Activated naive CD4-positive, alpha-beta T cell treated with anti-CD3 and anti-CD28 coated beads, Interleukin-2, amount 50 U/mL, for 16 hours (primary cell): ENCODE data around the gene OGFOD2.

Source experiments
- DNase-seq: peaks from one replicate; pipeline ENCODE4 v3.0.0-alpha.2; 2020

The OGFOD2 gene

GRCh38 chr12:122951979-122952892 is 22.8 kb upstream of the OGFOD2 start:
- DNase-seq: peak; percentile 74

DNA sequence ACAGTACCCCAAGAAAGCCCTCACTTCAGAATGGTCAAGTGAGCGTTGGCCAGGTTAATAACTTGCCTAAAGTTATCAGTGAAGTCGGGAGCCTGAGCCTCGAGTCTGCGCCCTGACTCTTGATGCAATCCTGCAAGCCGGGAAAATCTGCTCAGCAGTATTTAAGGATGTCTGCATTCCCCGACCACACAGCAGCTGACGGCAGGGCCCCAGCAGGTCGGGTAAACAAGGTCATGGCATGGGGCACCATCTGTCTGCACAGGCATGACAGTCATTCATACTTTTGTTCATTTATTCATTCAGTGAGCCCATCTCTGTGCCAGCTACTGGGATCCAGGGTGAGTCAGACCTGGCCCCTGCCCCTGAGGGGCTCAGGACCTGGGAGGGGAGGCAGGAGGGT is 19.9 kb upstream of the OGFOD2 start:
- no peak for DNase-seq

DNA sequence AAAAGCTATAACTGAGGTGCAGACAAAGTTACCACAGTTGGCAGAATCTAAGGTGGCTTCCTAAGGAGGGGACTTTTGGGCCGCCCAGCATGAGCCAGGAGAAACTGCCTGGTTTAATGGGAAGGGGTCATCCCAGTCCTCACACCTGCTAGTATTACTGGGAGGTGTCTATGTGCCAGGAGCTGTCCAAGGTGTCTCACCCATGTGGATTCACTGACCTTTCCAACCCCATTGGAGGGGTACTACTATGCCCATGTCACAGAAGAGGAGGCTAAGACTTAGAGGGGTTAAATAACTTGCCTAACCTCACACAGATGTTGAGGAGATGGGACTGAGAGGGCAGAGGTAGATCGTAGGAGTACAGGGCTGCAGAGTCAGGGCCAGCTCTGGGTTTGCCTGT is 19.0 kb upstream of the OGFOD2 start:
- DNase-seq: no peak

DNA sequence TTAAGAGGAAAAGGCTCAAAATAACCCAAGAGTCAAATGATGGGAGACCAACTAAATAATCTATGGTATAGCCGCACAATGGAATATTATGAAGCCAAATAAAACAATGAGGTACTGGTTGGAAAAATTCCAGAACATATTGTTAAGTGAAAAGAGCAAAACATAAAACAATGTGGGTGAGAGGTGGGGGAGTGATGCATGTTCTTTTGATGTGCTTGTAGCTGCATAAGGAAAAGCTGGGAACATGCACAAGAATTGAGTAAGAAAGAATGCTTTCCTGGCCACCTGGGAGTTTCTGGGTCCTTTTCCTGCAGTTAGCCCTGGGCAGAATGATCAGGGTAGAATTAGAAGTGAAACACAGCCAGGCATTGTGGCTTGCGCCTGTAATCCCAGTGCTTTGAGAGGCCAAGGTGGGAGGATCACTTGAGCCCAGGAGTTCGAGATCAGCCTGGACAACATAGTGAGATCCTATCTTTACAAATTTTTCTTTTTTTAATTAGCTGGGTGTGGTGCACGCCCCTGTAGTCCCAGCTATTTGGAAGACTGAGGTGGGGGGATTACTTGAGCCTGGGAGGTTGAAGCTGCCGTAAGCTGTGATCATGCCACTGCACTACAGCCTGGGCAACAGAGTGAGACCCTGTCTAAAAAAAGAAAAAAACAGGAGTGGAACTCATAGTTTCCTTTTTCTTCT is 16.7 kb upstream of the OGFOD2 start:
- no peak for DNase-seq

- DNase-seq: no peak
These were observed 15.4 kb upstream of the OGFOD2 start for GRCh38 chr12:122959566-122960192.

DNA sequence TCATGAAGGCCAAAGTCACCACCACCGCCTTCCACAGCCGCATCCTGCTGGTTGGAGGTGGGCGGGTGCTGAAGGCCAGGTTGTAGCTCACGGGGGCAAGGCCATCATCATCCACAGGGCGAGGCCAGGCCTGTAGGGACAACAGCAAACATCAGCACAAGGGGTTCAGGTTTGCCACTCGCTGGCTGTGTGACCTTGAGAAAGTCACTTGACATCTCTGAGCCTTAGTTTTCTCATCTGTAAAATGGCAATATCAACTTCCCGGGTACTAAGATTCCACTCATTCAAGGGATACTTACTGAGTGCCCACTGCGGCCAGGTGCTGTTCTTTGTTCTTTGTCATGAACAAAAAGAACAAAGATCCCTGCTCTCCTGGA is 14.9 kb upstream of the OGFOD2 start:
- DNase-seq: no peak

DNA sequence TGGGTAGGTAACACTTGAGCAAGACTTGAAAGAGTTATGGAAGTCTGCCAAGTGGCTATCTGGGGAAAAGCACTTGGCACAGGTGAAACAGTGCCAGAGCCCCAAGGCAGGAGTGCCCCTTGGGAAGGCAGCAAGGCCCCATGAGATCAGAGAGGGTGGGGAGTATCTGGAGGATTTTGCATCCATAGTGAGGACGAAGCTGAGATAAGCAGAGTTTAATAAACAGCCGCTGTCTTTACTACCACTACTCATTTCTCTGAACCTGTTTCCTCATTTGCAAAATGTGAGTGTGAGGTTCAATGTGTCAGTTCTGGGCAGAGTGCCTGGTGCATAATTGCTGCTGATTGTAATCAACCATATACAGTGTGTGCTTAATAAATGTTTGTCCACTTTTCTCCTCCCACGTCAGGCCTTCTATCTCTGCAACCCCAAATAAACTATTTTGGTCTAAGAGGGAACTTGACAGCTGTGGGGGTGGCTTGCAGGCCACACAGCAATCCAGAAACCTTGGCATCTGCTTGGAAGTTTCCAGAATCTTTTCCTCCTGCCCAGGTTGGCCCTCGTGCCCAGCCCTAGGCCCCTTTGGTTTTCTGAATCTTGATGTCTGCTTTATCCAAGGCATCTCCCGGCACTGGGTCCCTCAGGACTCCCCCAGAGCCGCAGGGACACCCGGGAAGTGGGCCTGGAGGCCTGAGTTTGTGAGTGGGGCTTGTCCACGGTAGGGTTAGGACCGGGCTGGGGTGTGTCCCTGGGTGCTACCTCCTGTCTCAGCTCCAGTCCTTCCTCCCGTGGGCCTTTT is 13.3 kb upstream of the OGFOD2 start:
- no peak for DNase-seq

DNA sequence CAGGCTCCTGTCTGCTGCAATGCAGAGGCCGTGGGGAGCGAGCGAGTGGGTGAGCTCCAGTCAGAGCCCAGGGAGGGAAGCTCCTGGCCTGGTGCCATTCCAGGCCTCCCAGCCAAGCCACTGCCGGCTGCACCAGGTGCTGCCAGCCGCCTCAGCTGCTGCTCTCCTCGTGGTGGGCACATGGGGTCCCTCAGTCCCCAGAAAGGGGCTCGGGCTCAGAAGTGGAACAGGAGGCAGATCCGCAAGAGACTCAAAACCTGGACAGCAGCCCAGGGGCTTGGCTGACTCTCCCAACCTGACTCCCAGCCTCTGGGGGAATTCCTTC is 11.1 kb upstream of the OGFOD2 start:
- no peak for DNase-seq

- DNase-seq: no peak
These were observed 10.4 kb upstream of the OGFOD2 start for GRCh38 chr12:122964439-122965257.

GRCh38 chr12:122965321-122965751 is 9.7 kb upstream of the OGFOD2 start:
- no peak for DNase-seq

DNA sequence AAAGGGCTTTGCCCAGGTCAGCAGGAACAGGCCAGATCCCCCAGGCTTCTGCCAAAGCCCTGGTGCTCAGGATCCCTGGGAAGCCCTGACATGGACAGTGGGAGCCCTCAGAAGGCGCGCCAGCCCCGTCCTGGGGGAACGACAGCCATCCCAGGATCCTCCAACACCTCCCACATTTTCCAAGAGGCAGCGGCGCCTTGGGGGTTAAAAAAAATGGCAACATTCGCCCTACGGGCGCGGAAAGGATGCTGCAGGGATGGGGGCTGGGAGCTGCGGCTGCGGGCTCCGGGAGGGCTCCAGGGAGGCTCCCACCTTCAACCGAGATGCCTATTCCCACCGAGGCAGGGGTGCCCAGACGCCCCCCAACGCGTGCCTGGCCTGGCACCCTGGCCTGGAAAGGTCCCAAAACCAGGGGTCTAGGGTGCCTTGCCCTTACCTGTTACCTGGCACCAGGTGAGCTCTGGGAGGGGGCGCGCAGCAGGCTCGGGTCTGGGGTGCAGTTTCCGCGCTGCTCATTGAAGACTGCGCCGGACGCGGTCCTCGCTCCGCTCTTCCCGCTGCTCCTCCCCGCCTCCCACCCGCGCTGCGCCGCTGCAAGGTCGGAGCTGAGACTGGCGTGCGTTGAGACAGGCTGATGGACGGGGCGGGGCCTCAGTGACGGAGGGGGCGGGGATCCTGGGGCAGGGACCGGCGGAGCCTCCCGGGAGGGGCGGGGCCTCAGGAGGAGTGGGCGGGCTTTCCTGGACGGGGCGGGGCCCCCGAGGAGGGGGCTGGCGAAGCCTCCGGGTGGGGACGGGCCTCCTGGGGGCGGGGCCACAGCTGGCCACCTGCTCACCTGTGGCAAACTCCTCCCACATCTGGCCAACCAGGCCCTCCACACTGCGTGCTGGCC is 8.9 kb upstream of the OGFOD2 start, which contains the start of gene ABCB9:
Gene ABCB9, minus strand, starts transcription at position 613 of the 892 bp plus-strand sequence. CDS start 6,228 bp downstream, outside the sequence.
- peak; percentile 89 for DNase-seq

- DNase-seq: no peak
These were observed 8.1 kb upstream of the OGFOD2 start for GRCh38 chr12:122966743-122967550.

DNA sequence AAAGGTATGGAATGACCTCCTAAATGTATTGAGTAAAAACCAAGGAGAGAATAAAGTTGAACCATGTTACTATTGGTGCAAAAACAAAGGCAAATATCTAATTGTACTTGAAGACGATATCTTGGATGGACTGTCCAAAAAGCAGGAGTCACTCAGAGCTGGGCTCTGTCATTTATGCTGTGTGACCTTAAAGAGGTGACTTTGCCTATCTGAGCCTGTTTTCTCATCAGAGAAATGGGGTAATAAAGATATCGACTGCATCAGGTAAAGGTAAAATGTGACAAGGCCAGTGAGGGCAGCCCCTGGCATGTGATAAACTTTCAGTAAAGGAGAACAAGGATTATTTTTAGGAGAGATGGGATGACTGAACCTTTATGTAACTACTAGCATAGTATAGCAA is 6.9 kb upstream of the OGFOD2 start:
- DNase-seq: no peak

GRCh38 chr12:122969676-122970075 is 5.4 kb upstream of the OGFOD2 start:
- no peak for DNase-seq

GRCh38 chr12:122974274-122974891 is 661 bp upstream of the OGFOD2 start:
- peak; percentile 99 for DNase-seq

DNA sequence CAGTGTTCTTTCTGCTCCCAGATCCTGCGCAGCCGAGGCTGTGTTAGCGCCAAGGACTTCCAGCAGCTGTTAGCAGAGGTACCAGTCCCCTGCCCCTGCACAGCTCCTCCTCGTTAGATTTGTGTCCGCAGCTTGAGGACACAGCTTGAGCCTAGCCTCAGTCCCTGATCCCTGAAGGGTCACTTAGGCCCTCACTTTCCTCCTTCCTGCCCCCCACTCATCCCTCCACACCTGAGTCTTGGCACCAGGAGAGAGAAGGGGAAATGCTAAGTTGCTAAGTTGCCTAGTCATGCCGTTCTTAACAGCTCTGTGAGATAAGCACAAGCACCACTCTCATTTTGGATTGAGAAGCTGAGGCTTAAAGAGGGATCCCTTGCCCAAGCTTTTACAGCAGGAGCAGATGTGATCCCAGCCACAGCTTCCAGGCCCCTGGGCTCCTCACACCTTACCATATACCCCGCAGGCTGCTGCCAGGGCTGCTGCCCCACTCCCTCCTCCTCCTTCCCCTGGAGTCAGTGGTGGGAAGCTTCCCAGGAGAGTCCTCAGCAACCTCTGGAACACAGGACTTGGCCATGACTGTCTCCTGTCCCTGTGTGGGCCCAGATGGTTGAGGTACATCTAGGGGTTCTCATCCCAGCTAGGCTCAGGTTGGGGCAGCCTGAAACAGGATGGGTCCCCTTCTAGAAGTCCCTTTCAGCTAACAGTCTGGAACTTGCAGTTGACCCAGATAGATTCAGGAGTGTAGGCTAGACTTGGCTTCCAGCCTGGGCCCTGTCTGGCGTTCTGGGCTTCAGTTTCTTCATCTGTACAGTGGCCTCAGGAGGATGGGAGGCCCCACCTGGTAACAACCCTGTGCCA is 975 bp downstream of the OGFOD2 start:
- no peak for DNase-seq

DNA sequence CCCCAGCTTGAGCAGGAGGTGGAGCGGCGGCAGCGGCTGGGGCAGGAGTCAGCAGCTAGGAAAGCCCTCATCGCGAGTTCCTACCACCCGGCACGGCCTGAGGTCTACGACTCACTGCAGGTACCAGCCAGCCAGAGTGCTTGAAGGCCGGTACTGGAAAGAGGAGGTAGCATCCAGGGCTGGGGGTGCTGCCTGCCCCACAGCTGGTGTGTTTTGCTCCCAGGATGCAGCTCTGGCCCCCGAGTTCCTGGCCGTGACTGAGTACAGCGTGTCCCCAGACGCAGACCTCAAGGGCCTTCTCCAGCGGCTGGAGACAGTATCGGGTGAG is 1.6 kb downstream of the OGFOD2 start:
- DNase-seq: peak; percentile 10

DNA sequence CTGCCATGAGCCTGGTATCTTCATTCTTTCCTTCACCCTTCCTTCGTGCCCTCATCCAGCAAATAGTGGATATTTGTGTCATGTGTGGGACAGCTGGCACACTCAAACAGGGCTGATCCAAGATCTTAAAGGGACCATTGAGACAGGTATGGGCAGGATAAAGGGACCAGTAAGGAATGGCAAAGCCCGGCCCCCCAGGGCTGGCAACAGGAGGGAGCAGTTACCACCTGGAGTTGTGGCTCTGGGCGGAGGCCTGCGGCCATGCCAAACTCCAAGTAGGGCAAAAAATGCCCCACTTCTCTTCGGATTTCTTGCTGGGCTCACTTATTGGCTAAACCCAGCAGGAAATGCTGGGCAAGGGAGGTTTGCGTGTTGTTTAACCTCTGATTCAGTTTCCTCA is 2.1 kb downstream of the OGFOD2 start:
- no peak for DNase-seq
